ENCODE measurements around the gene LMBR1.
"Not testable (repeated sequence)": the region's sequence is repeated elsewhere in the genome, so short reads cannot be mapped to it uniquely, and the experiment has no call there.

The LMBR1 gene

GRCh38 chr7:156652886-156653568 is 240.0 kb downstream of the LMBR1 start:
- no peak for DNase-seq

- DNase-seq = no peak
Measured at GRCh38 chr7:156651474-156651873, 241.5 kb downstream of the LMBR1 start.

- DNase-seq = no peak
Measured at GRCh38 chr7:156650042-156650441, 242.9 kb downstream of the LMBR1 start.

GRCh38 chr7:156647330-156647729 is 245.7 kb downstream of the LMBR1 start:
- not testable (repeated sequence) for DNase-seq

GRCh38 chr7:156642306-156643045 is 250.5 kb downstream of the LMBR1 start:
- no peak for DNase-seq

- peak; percentile 78 for DNase-seq
Measured at GRCh38 chr7:156640949-156641485, 252.0 kb downstream of the LMBR1 start.

- DNase-seq = peak; percentile 84
Measured at GRCh38 chr7:156640257-156640948, 252.6 kb downstream of the LMBR1 start, which contains the start of gene RNF32. Gene RNF32 (plus strand): TSS chr7:156640774. CDS start chr7:156643878, 3,104 bp downstream.

GRCh38 chr7:156639426-156640256 is 253.3 kb downstream of the LMBR1 start:
- no peak for DNase-seq

GRCh38 chr7:156638443-156639077 is 254.4 kb downstream of the LMBR1 start:
- DNase-seq = no peak

GRCh38 chr7:156637093-156637492 is 255.9 kb downstream of the LMBR1 start:
- DNase-seq = not testable (repeated sequence)

- no peak for DNase-seq
Measured at GRCh38 chr7:156635529-156636385, 257.2 kb downstream of the LMBR1 start.

- no peak for DNase-seq
Measured at GRCh38 chr7:156634117-156634516, 258.9 kb downstream of the LMBR1 start.

GRCh38 chr7:156629873-156630272 is 263.1 kb downstream of the LMBR1 start:
- DNase-seq = no peak

- DNase-seq = no peak
Measured at GRCh38 chr7:156628562-156628961, 264.4 kb downstream of the LMBR1 start.

Data from NCI-H1092 treated with DMSO at 0.1 percent for 48 hours (cell line).